NCI-H2029 treated with DMSO at 0.1 percent for 48 hours (cell line): ENCODE data around the gene FHL3.
"Not testable (repeated sequence)": the region's sequence is repeated elsewhere in the genome, so short reads cannot be mapped to it uniquely, and the experiment has no call there.

Experiments
- DNase-seq: peaks from one replicate; lab custom pipeline; 2025; lab: John Stamatoyannopoulos, UW

The FHL3 gene

GRCh38 chr1:38034871-38035270, 29.6 kb upstream of the FHL3 start:
- no peak for DNase-seq

- not testable (repeated sequence) for DNase-seq
Observed at GRCh38 chr1:38032992-38033391, 27.7 kb upstream of the FHL3 start.

GRCh38 chr1:38031513-38031866, 26.2 kb upstream of the FHL3 start:
- no peak for DNase-seq

GRCh38 chr1:38030596-38031512, 25.5 kb upstream of the FHL3 start:
- no peak for DNase-seq

GRCh38 chr1:38029685-38030511, 24.6 kb upstream of the FHL3 start:
- DNase-seq, result no peak

GRCh38 chr1:38029081-38029681, 23.9 kb upstream of the FHL3 start:
- DNase-seq, result no peak

- DNase-seq, result no peak
Observed at GRCh38 chr1:38028671-38029070, 23.4 kb upstream of the FHL3 start.

- DNase-seq, result no peak
Observed at GRCh38 chr1:38028105-38028591, 22.8 kb upstream of the FHL3 start.

- DNase-seq, result no peak
Observed at GRCh38 chr1:38027201-38028104, 22.1 kb upstream of the FHL3 start.

GRCh38 chr1:38026592-38027200, 21.4 kb upstream of the FHL3 start:
- peak; percentile 87 for DNase-seq

GRCh38 chr1:38025664-38026063, 20.4 kb upstream of the FHL3 start:
- no peak for DNase-seq

- DNase-seq, result no peak
Observed at GRCh38 chr1:38025233-38025632, 19.9 kb upstream of the FHL3 start.

- no peak for DNase-seq
Observed at GRCh38 chr1:38022810-38023209, 17.5 kb upstream of the FHL3 start.

- no peak for DNase-seq
Observed at GRCh38 chr1:38021969-38022368, 16.7 kb upstream of the FHL3 start.

GRCh38 chr1:38020396-38020795, 15.1 kb upstream of the FHL3 start:
- DNase-seq, result no peak

GRCh38 chr1:38018864-38019343, 13.6 kb upstream of the FHL3 start:
- no peak for DNase-seq

- DNase-seq, result no peak
Observed at GRCh38 chr1:38015978-38016725, 10.8 kb upstream of the FHL3 start.

GRCh38 chr1:38014724-38015424, 9.6 kb upstream of the FHL3 start:
- no peak for DNase-seq

- DNase-seq, result no peak
Observed at GRCh38 chr1:38014171-38014570, 8.9 kb upstream of the FHL3 start.

- DNase-seq, result no peak
Observed at GRCh38 chr1:38013227-38013622, 7.9 kb upstream of the FHL3 start.
